Hematopoietic multipotent progenitor cell treated with erythropoietin and hydrocortisone succinate and interleukin-3 and kit ligand, for 15 days (in vitro differentiated cells): ENCODE data around the gene SMYD1.

Source experiments
- DNase-seq: peaks from one replicate; pipeline ENCODE4 v3.0.0-alpha.2; 2015; ENCODE audit warnings: low spot score

Gene SMYD1

DNA sequence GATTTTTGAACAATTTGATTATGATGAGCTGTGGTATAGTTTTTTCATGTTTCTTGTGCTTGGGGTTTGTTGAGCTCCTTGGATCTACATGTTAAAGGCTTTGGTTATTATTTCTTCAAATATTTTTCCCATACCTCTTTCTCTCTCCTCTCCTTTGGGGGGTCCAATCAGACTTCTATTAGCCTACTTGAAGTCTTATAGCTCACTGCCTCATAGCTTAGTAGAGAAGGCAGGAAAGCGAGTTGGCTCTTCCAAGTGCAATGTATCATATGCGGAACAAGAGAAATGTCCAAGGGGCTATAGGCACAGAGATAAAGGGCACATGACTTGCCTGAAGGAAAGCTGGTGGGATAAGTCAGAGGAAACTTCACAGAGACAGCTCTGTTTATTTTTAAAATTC, 74.3 kb downstream of the SMYD1 start:
- DNase-seq, result no peak

DNA sequence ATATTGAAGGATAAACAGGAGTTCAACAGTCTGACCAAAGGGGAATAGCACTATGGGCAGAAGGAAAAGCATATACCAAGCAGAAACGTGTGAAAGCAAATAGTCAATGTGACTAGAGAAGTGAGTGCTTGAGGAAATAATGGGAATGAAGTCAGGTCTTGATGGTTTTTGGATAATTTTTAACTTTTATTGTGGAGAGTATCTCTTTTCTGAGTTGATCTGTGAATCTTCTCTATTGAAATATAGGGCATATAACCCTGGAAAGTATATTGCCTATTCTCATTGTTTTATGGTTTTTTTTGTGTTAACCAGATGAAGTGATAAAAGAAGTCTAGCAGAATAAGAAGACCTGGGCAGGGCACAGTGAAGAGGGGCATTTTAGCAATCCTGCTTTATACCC, 76.6 kb downstream of the SMYD1 start:
- DNase-seq, result no peak

DNA sequence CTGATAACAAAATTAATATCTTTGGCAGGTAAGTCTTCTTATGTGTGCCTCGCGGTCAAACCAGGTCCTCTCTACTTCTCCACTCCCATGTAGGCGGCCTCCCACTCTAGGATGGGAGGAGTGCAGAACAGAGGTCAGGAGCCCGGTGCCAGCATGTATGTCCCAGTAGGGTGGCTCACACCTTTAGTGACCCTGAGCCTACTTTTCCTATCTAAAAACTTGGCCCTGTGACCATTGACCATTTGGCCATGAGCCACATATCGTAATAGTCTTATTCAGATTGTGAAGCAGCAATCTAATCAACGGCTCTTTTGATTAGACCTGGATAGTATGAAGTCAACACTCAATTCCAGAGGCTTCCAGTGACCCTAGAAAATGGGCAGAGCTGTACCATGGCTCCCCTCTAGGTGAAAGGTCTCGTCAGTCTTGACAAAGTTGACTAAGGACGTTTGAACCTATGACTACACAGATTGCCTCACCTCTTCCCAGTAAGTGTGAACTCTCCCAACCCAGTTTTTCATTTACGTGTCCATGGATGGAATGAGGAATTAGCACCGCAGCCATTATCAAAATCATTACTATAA, 77.4 kb downstream of the SMYD1 start:
- no peak for DNase-seq

DNA sequence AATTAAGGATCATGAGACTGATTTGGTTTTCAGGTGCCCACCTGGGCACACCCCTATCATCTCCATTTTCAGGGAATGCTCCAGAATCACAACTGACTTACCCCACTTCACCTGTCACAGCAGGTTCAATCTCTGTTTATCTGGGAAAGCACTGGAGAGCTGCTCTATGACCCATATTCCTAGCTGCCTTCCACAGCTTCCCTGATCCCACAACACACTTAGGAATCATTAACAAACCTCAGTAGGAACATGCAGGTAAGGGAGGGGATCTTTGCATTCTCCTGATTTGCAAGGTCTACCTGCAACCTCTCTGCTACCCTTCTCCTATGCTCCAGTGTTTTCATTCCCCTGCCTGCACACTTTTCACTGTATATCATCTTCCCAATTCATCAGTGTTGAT, 79.0 kb downstream of the SMYD1 start:
- no peak for DNase-seq

DNA sequence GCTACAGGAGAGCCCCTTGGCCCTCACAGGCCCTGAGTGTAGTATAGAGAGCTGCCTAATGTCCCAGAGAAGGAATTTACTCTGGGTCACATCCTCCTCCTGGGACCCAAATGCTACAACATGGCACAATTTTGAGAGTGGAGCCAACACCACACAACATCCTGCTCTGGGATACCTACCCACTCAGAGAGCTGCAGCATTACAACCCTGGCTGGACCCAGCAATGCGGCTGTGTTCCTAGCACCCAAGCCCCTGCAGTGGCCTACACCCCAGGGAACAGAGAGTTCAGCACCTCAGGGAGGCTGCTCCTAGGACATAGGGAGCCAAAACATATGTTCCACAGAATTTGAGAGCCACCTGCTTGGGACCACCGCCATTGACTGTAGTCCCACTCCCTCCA, 79.5 kb downstream of the SMYD1 start:
- no peak for DNase-seq

DNA sequence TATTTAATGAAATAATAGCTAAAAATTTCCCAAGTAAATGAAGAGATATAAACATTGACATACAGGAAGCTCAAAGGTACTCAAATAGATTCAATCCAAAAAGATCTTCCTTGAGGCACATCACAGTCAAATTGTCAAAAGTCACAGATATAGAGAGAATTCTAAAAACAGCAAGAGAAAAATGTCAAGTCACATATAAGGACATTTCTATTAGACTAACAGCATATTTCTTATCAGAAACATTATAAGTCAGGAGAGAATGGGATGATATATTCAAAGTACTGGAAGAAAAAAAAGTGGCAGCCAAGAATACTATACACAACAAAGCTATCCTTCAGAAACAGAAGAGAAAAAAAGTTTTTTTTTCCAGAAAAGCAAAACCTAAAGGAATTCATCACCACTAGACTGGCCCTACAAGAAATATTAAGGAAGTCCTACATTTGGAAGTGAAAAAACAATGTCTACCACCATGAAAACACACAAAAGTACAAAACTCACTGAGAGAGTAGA, 81.4 kb downstream of the SMYD1 start:
- no peak for DNase-seq

DNA sequence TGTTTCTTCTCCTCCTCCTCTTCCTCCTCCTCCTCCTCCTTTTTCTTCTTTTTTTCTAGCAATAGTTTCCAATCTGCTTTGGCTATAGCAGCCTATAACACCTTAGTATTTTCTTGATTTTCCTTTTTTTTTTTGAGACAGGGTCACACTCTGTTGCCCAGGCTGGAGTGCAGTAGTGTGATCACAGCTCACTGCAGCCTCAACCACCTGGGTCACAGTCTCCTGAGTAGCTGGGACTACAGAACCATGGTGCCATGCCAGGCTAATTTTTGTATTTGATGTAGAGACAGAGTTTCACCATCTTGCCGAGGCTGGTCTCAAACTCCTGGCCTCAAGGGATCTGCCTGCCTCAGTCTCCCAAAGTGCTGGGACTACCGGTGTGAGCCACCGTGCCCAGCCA, 91.9 kb downstream of the SMYD1 start:
- no peak for DNase-seq

DNA sequence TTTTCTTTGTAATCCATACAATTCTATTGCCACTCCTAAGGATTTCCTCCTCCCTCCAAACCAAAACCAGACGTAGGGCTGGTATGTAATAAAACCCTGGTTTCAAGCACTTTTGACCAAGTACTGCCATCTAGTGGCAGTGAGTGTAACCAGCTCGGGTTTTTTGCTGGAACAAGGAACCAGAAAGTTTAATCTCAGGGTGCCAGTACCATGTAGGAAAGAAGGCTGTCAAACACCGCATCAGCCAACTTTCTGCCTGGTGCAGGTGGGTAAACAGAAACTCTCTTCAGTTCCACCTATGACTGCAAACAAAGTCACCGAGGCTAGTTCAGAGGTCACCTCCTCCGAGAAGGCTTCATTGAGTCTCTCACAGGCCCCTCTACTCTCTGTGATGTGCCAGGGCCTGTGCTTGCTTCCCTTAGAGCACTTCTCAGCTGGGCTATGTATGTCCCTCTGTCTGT, 92.4 kb downstream of the SMYD1 start:
- peak; percentile 76 for DNase-seq

DNA sequence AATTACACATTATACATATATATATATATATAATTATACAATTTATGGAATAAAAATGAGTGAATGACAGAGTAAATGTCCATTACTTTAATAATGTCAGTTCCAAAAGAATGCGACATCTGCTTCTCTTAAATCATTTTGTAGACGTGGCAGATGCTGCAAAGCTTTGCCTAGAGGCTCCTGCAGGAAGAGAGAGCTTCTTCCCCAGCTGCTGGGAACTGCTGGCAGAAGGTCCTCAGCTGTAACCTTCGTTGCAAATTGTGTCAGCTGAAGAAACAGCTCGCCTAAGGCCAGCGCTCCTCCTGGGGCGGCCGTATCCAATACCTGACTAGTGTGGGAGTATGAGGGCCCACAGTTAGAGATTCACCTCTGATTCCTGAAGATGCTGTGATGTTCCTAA, 92.9 kb downstream of the SMYD1 start:
- no peak for DNase-seq

DNA sequence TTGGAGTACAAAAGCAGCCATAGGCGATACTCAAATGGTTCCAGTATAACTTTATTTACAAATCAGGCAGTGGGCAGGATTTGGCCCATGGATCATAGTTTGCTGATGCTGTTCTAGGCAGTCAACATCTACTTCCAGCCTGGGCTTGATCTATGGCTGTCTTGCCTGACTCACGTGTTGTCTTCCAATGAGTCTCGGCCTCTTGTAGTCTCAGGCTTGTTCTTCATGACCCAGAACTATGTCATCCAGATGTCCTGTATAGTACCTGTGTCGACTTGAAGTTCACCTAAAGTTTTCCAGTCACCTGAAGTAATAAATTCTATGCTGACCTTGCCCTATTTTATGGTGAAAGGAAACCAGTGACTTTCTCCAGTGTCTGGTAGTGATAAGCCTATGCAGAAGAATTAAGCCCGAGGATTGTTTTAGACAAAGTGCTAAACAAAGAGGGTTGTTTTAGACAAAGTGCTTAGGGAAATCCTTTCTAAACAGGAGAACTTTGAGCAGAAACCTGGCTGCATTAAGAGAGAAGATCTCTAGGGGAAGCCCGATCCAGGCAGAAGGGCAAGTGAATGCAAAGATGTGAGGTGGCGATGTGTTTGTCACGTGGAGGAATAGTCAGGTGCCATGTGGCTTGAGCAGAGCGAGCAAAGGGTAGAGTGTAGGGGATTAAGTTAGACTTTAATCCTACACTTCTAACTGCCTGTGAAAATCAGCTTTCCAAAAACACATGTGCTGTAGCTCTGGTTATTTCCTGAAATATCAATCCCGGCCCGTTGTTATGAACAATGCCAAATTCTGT, 94.0 kb downstream of the SMYD1 start:
- DNase-seq, result no peak
